H1 (cell line): Measurements from ENCODE around the gene CITED4. TPM values are rescaled to one million over a fixed set of nuclear protein-coding genes. Genes with fewer than 3 reads are reported as not detected.

Experiments
- CTCF ChIA-PET: fragments of 300-600 bp; sonication (Branson Sonifier 250); formaldehyde crosslinking; loops from one replicate; lab custom pipeline; 2021; ENCODE audit not compliant: partially characterized antibody; lab: Charles Lee
- POLR2A ChIA-PET: fragments of 300-600 bp; sonication (Branson Sonifier 250); formaldehyde crosslinking; loops from one replicate; lab custom pipeline; 2021; ENCODE audit warnings: inconsistent platforms; ENCODE audit not compliant: partially characterized antibody; lab: Charles Lee
- DNase-seq, 2 experiments: peaks; one replicate each; pipeline versions ENCODE4 v3.0.0 to v3.0.0-alpha.2; 2010 to 2022; ENCODE audit warnings: low spot score in 2 of 2, low read depth in 1 of 2, mixed read lengths in 1 of 2
- FAIRE-seq: peaks from 2 replicates; lab custom pipeline; 2011; peaks lifted over from hg19 to GRCh38; lab: Jason Lieb, UNC
- H2AFZ ChIP-seq: 2 replicates; pipeline ENCODE4 v1.8.1; 2012; ENCODE audit warnings: low read length, inconsistent platforms
- H2AK5ac ChIP-seq: 2 replicates; pipeline ENCODE4 v1.6.1; 2013; ENCODE audit warnings: low read depth, low read length
- H2BK120ac ChIP-seq: replicated peaks from 2 replicates; pipeline ENCODE3; 2013; ENCODE audit warnings: low read depth, low read length, inconsistent platforms
- H2BK12ac ChIP-seq: 2 replicates; pipeline ENCODE4 v1.6.1; 2013; ENCODE audit warnings: low read depth, low read length
- H2BK15ac ChIP-seq: 2 replicates; pipeline ENCODE4 v1.6.1; 2013; ENCODE audit warnings: low read length
- H2BK20ac ChIP-seq: 2 replicates; pipeline ENCODE4 v1.6.1; 2013; ENCODE audit warnings: low read length
- H2BK5ac ChIP-seq: 2 replicates; pipeline ENCODE4 v1.6.1; 2013; ENCODE audit warnings: low read depth, low read length
- H3K14ac ChIP-seq: 2 replicates; pipeline ENCODE4 v1.6.1; 2013; ENCODE audit warnings: inconsistent platforms; ENCODE audit not compliant: insufficient read length
- H3K18ac ChIP-seq: 2 replicates; pipeline ENCODE4 v1.6.1; 2013; ENCODE audit warnings: low read length; ENCODE audit errors: extremely low read depth
- H3K23ac ChIP-seq: 2 replicates; pipeline ENCODE4 v1.6.1; 2013; ENCODE audit warnings: inconsistent platforms; ENCODE audit not compliant: insufficient read length
- H3K23me2 ChIP-seq: 2 replicates; pipeline ENCODE4 v1.6.1; 2013; ENCODE audit warnings: low read depth, low read length
- H3K27ac ChIP-seq: 2 replicates; pipeline ENCODE4 v1.6.1; 2011; ENCODE audit warnings: low read depth, low read length, inconsistent platforms
- H3K27me3 ChIP-seq, 4 experiments: replicated peaks in 1 of 4; 1 replicate in 1 of 4; 2 replicates in 3 of 4; pipeline versions ENCODE4 v1.6.1 to v1.8.1; 2011 to 2013; ENCODE audit warnings: low read length in 3 of 4, mild to moderate bottlenecking in 3 of 4, inconsistent platforms in 2 of 4, mixed read lengths in 2 of 4, moderate library complexity in 1 of 4; ENCODE audit not compliant: control insufficient read depth in 3 of 4, insufficient read depth in 3 of 4; ENCODE audit errors: extremely low read depth in 1 of 4
- H3K36me3 ChIP-seq, 4 experiments: 2 replicates each; pipeline versions ENCODE4 v1.6.1 to v1.8.1; 2011 to 2013; ENCODE audit warnings: mild to moderate bottlenecking in 4 of 4, low read length in 3 of 4, moderate library complexity in 2 of 4, control low read depth in 1 of 4, inconsistent platforms in 1 of 4; ENCODE audit not compliant: insufficient read depth in 4 of 4, control insufficient read depth in 2 of 4
- H3K4ac ChIP-seq: replicated peaks from 2 replicates; pipeline ENCODE3; 2013; ENCODE audit warnings: low read length, low read depth, mixed read lengths, inconsistent platforms; ENCODE audit not compliant: insufficient read length
- H3K4me1 ChIP-seq, 4 experiments: replicated peaks in 1 of 4; 1 replicate in 1 of 4; 2 replicates in 3 of 4; pipeline versions ENCODE4 v1.6.1 to v1.8.1; 2011 to 2013; ENCODE audit warnings: low read length in 3 of 4, inconsistent platforms in 2 of 4, mixed read lengths in 1 of 4; ENCODE audit not compliant: insufficient read depth in 4 of 4, control insufficient read depth in 3 of 4
- H3K4me2 ChIP-seq, 2 experiments: 2 replicates each; pipeline versions ENCODE4 v1.6.1 to v1.8.1; 2011 to 2013; ENCODE audit warnings: low read depth in 2 of 2, low read length in 2 of 2, control low read depth in 1 of 2, inconsistent platforms in 1 of 2, mild to moderate bottlenecking in 1 of 2; ENCODE audit not compliant: insufficient read depth in 1 of 2
- H3K4me3 ChIP-seq, 4 experiments: fragments of 200-600, 300-600 bp in 1 of 4; sonication (generic), shearing (Covaris generic), sonication (Bioruptor Twin) in 1 of 4; 2 replicates each; pipeline versions ENCODE4 v1.5.1 to v1.8.1; 2011 to 2016; ENCODE audit warnings: low read length in 4 of 4, low read depth in 3 of 4, control low read depth in 2 of 4, inconsistent platforms in 2 of 4, mild to moderate bottlenecking in 2 of 4, mixed read lengths in 1 of 4, moderate library complexity in 1 of 4; ENCODE audit not compliant: insufficient read depth in 2 of 4; ENCODE audit errors: extremely low read depth in 1 of 4
- H3K56ac ChIP-seq: replicated peaks from 2 replicates; pipeline ENCODE3; 2013; ENCODE audit warnings: low read depth, mild to moderate bottlenecking, mixed read lengths, low read length, inconsistent platforms; ENCODE audit not compliant: insufficient read length
- H3K79me1 ChIP-seq: 2 replicates; pipeline ENCODE4 v1.6.1; 2013; ENCODE audit warnings: low read depth, low read length, control low read depth
- H3K79me2 ChIP-seq, 2 experiments: 2 replicates each; pipeline versions ENCODE4 v1.6.1 to v1.8.1; 2012 to 2013; ENCODE audit warnings: low read length in 2 of 2, mild to moderate bottlenecking in 2 of 2, inconsistent platforms in 1 of 2; ENCODE audit not compliant: insufficient read depth in 2 of 2, control insufficient read depth in 1 of 2
- H3K9ac ChIP-seq, 4 experiments: replicated peaks in 1 of 4; 1 replicate in 1 of 4; 2 replicates in 3 of 4; pipeline versions ENCODE4 v1.6.1 to v1.8.1; 2011 to 2013; ENCODE audit warnings: low read depth in 3 of 4, low read length in 3 of 4, control low read depth in 2 of 4, mild to moderate bottlenecking in 2 of 4, moderate library complexity in 2 of 4, inconsistent platforms in 1 of 4; ENCODE audit errors: extremely low read depth in 1 of 4
- H3K9me3 ChIP-seq, 2 experiments: 2 replicates each; pipeline versions ENCODE4 v1.6.1 to v1.8.1; 2012 to 2013; ENCODE audit warnings: mild to moderate bottlenecking in 2 of 2, moderate library complexity in 2 of 2, control low read depth in 1 of 2, inconsistent platforms in 1 of 2, low read depth in 1 of 2, low read length in 1 of 2, mixed read lengths in 1 of 2; ENCODE audit not compliant: insufficient read depth in 2 of 2
- H4K20me1 ChIP-seq, 2 experiments: replicated peaks in 1 of 2; 2 replicates each; pipeline versions ENCODE3 to v1.8.1; 2011 to 2013; ENCODE audit warnings: inconsistent platforms in 2 of 2, low read length in 2 of 2, mild to moderate bottlenecking in 1 of 2; ENCODE audit not compliant: insufficient read depth in 2 of 2, control insufficient read depth in 1 of 2
- H4K5ac ChIP-seq: 2 replicates; pipeline ENCODE4 v1.6.1; 2013; ENCODE audit warnings: low read length, low read depth, mixed read lengths, inconsistent platforms; ENCODE audit not compliant: insufficient read length
- H4K8ac ChIP-seq: 2 replicates; pipeline ENCODE4 v1.8.0; 2013; ENCODE audit warnings: mild to moderate bottlenecking, moderate library complexity, low read length, inconsistent platforms; ENCODE audit not compliant: insufficient read depth; ENCODE audit errors: extremely low read depth
- H4K91ac ChIP-seq: replicated peaks from 2 replicates; pipeline ENCODE3; 2013; ENCODE audit warnings: low read length, mixed read lengths, inconsistent platforms; ENCODE audit not compliant: insufficient read length
- ASH2L ChIP-seq: fragments of 200-600, 300-600 bp; sonication (generic); IDR thresholded peaks from one replicate; pipeline ENCODE4 v1.7.1; 2017; ENCODE audit warnings: low read length
- BACH1 ChIP-seq: IDR thresholded peaks from 2 replicates; pipeline ENCODE4 v1.6.1; 2012; ENCODE audit warnings: low read length, improper control_type of control experiment
- BRCA1 ChIP-seq: IDR thresholded peaks from 2 replicates; pipeline ENCODE4 v1.6.1; 2012; ENCODE audit warnings: low read depth, low read length, improper control_type of control experiment
- CBX8 ChIP-seq: fragments of 300-800, 300-1000 bp; sonication (generic); IDR thresholded peaks from 2 replicates; pipeline ENCODE4 v1.7.1; 2016; ENCODE audit warnings: low read depth, low read length, borderline replicate concordance
- CEBPB ChIP-seq: IDR thresholded peaks from 2 replicates; pipeline ENCODE4 v1.6.1; 2012; ENCODE audit warnings: low read depth, low read length
- EGR1 ChIP-seq: IDR thresholded peaks from 2 replicates; pipeline ENCODE4 v1.6.1; 2011; ENCODE audit warnings: low read depth, low read length, borderline replicate concordance
- GTF2F1 ChIP-seq: IDR thresholded peaks from 2 replicates; pipeline ENCODE4 v1.6.1; 2012; ENCODE audit warnings: low read depth, low read length, improper control_type of control experiment, borderline replicate concordance
- POLR2AphosphoS5 ChIP-seq: IDR thresholded peaks from 2 replicates; pipeline ENCODE4 v1.6.1; 2011; ENCODE audit warnings: low read depth, low read length
- SIRT6 ChIP-seq: IDR thresholded peaks from one replicate; pipeline ENCODE4 v1.7.1; 2012; ENCODE audit warnings: low read length, inconsistent platforms
- SIX5 ChIP-seq: IDR thresholded peaks from 2 replicates; pipeline ENCODE4 v1.6.1; 2011; ENCODE audit warnings: mild to moderate bottlenecking, low read depth, low read length
- TBP ChIP-seq: IDR thresholded peaks from 2 replicates; pipeline ENCODE4 v1.6.1; 2011; ENCODE audit warnings: low read depth, low read length, improper control_type of control experiment
- WGBS, 2 experiments: shearing (Covaris generic) in 1 of 2; methylation state at CpG; one replicate each; pipeline versions ENCODE4 v1.1.6 to v1.1.7; 2013 to 2015; ENCODE audit warnings: low lambda C conversion rate in 2 of 2, mixed read lengths in 2 of 2, inconsistent platforms in 1 of 2, low coverage in 1 of 2, missing lambda C conversion rate in 1 of 2; ENCODE audit not compliant: insufficient replicate concordance in 2 of 2, insufficient coverage in 1 of 2, insufficient read length in 1 of 2; ENCODE audit errors: extremely low coverage in 1 of 2, missing lambda C conversion rate in 1 of 2; 5-methylcytosine and 5-hydroxymethylcytosine counted together
- polyA plus RNA-seq, 7 experiments: library from polyadenylated mRNA; depleted of rRNA in 3 of 7; stranded (reverse) in 5 of 7; unstranded in 2 of 7; fragments of >200 nt in 5 of 7; fragments of 200-250 nt in 2 of 7; gene quantifications; 1 replicate in 5 of 7; 2 replicates in 1 of 7; 4 replicates in 1 of 7; pipeline versions ENCODE4 v1.2.1 to v1.2.3, GENCODE V29; 2011 to 2013; ENCODE audit warnings: missing spikeins in 2 of 7, mixed read lengths in 2 of 7
- total RNA-seq: library from RNA; stranded (reverse); fragmentation: NEBNext Ultra II Directional; extraction: Animal tissue kit (Norgen Biotek cat#: 25700); gene quantifications from 2 replicates; pipeline ENCODE4 v1.2.1, GENCODE V29; 2021
- TF ChIP-seq, protein P1 (sequence below): IDR thresholded peaks from 2 replicates; pipeline ENCODE4 v1.6.1; 2012; ENCODE audit warnings: inconsistent platforms
- TF ChIP-seq, protein P2 (sequence below), 3 experiments: IDR thresholded peaks; 1 replicate in 2 of 3; 2 replicates in 1 of 3; pipeline versions ENCODE4 v1.5.1 to v1.6.1; 2011; ENCODE audit warnings: low read length in 3 of 3, mild to moderate bottlenecking in 3 of 3, inconsistent platforms in 2 of 3, low read depth in 1 of 3, moderate library complexity in 1 of 3; ENCODE audit not compliant: insufficient read depth in 1 of 3; ENCODE audit errors: control extremely low read depth in 1 of 3

Gene CITED4
- total and polyA plus RNA-seq, 2 of the 8 experiments (the other 6 are each of a cell fraction or from before 2014, with no cell fraction given): 5.4 to 16.3 TPM

DNA sequence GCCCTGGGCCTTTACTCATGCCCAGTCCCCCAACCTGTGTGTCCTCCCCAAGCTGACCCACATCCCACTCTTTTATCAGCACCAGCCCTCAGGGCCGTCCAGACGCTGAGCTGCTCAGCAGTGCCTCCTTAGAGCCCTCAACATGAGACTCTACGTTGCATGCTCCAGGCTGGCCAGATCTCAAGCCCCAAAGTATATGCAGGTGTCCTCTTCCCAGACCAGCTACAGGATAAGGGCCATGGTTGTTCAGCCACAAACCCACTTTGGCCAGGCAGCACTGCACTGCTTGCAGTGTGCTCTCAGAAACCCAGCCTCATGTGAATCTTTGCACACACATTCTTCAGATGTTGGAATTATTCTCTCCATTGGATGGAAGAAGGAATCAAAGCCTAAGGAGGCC is 6.0 kb downstream of the CITED4 start:
- no peak overlapping the region for H2BK12ac ChIP-seq
- no peak overlapping the region for H3K4me3 ChIP-seq
- no peak for DNase-seq
- H3K23me2 ChIP-seq: peaks cover 2% of the 10 kb centered on the region; the same call in 1 of the 2 replicates
- no peak overlapping the region for H2BK20ac ChIP-seq
- H3K36me3 ChIP-seq: no peaks in the 10 kb centered on the region
- no peak overlapping the region for H2BK5ac ChIP-seq
- H3K79me2 ChIP-seq: no peaks in the 10 kb centered on the region
- WGBS, 2 experiments: 68% methylated on average over 3 of the region's 3 CpGs; no CpG with 5 or more reads in 1 of the 2 experiments
- peaks cover 0 to 14% (median 13%) of the 10 kb centered on the region in 4 experiments; a peak in 5 of 7 replicates for H3K27me3 ChIP-seq
- H3K79me1 ChIP-seq: no peaks in the 10 kb centered on the region
- no peak overlapping the region for H4K5ac ChIP-seq
- H2AK5ac ChIP-seq: no peak overlapping the region
- CTCF ChIA-PET: interaction anchor here (0.6 to 26.8 kb wide), 17 partner anchors 8 to 743 kb away, joined by 3 to 917 read pairs (median 4); no protein-coding TSS in a partner anchor
- H3K56ac ChIP-seq: no peak overlapping the region
- peaks cover 1 to 2% of the 10 kb centered on the region in 2 experiments for H4K20me1 ChIP-seq
- H3K4me2 ChIP-seq: no peak overlapping the region
- no peak overlapping the region for H3K18ac ChIP-seq
- no peaks in the 10 kb centered on the region for H3K9me3 ChIP-seq
- POLR2A ChIA-PET: interaction anchor here (1.0 to 1.5 kb wide), 4 partner anchors 23 to 96 kb away, joined by 3 to 5 read pairs (median 3); no protein-coding TSS in a partner anchor
- no peak overlapping the region for H4K8ac ChIP-seq
- H2BK120ac ChIP-seq: no peak overlapping the region
- no peak overlapping the region for H3K9ac ChIP-seq
- H2AFZ ChIP-seq: no peak overlapping the region
- FAIRE-seq: no peak
- peaks cover 0 to 6% (median 3%) of the 10 kb centered on the region in 4 experiments; a peak in 5 of 7 replicates for H3K4me1 ChIP-seq
- no peak overlapping the region for H3K23ac ChIP-seq
- no peak overlapping the region for H3K14ac ChIP-seq
- no peak overlapping the region for H3K4ac ChIP-seq
- H4K91ac ChIP-seq: no peak overlapping the region
- H3K27ac ChIP-seq: no peak overlapping the region
- H2BK15ac ChIP-seq: no peak overlapping the region
- no peak for TF ChIP-seq CEBPB
- TF ChIP-seq BRCA1: no peak
- TF ChIP-seq SIX5: no peak
- TF ChIP-seq POLR2AphosphoS5: no peak
- TF ChIP-seq CBX8: no peak
- TF ChIP-seq EGR1: no peak
- TF ChIP-seq TBP: no peak
- TF ChIP-seq BACH1: no peak
- TF ChIP-seq GTF2F1: no peak
- TF ChIP-seq, protein P1, sequence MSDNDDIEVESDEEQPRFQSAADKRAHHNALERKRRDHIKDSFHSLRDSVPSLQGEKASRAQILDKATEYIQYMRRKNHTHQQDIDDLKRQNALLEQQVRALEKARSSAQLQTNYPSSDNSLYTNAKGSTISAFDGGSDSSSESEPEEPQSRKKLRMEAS: no peak
- TF ChIP-seq, protein P2, sequence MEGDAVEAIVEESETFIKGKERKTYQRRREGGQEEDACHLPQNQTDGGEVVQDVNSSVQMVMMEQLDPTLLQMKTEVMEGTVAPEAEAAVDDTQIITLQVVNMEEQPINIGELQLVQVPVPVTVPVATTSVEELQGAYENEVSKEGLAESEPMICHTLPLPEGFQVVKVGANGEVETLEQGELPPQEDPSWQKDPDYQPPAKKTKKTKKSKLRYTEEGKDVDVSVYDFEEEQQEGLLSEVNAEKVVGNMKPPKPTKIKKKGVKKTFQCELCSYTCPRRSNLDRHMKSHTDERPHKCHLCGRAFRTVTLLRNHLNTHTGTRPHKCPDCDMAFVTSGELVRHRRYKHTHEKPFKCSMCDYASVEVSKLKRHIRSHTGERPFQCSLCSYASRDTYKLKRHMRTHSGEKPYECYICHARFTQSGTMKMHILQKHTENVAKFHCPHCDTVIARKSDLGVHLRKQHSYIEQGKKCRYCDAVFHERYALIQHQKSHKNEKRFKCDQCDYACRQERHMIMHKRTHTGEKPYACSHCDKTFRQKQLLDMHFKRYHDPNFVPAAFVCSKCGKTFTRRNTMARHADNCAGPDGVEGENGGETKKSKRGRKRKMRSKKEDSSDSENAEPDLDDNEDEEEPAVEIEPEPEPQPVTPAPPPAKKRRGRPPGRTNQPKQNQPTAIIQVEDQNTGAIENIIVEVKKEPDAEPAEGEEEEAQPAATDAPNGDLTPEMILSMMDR (IDR thresholded peaks at IDR 0.05; ENCODE audit: control extremely low read depth in 1 of 3, insufficient read depth in 1 of 3, low read depth in 1 of 3, low read length in 3 of 3): no peak
- no peak for TF ChIP-seq SIRT6
- TF ChIP-seq ASH2L: no peak
